Esophagus muscularis mucosa (tissue), 4 donors: ENCODE data around the gene TWIST1. TPM values are rescaled to one million over a fixed set of nuclear protein-coding genes. Genes with fewer than 3 reads are reported as not detected.

Source experiments
- DNase-seq: peaks from one replicate; pipeline ENCODE4 v3.0.0-alpha.2; 2017; ENCODE audit errors: extremely low spot score
- H3K27ac ChIP-seq, 4 donors: fragments of 200-600 bp; sonication (generic); replicated peaks in 1 of 4; 1 replicate in 3 of 4; 2 replicates in 1 of 4; pipeline ENCODE4 v1.5.1; 2016 to 2019; ENCODE audit warnings: mild to moderate bottlenecking in 1 of 4
- H3K27me3 ChIP-seq, 4 donors: fragments of 200-600 bp; sonication (generic); one replicate each; pipeline versions ENCODE4 v1.5.1 to v1.6.0; 2016 to 2019
- H3K36me3 ChIP-seq, 4 donors: fragments of 200-600 bp; sonication (generic); one replicate each; pipeline ENCODE4 v1.5.1; 2016 to 2019
- H3K4me1 ChIP-seq, 4 donors: fragments of 200-600 bp; sonication (generic); one replicate each; pipeline ENCODE4 v1.5.1; 2016 to 2019
- H3K4me3 ChIP-seq, 4 donors: fragments of 200-600 bp; sonication (generic); 1 replicate in 2 of 4; 2 replicates in 2 of 4; pipeline ENCODE4 v1.5.1; 2016 to 2019; ENCODE audit warnings: mild to moderate bottlenecking in 4 of 4, moderate library complexity in 1 of 4
- H3K9me3 ChIP-seq, 4 donors: fragments of 200-600 bp; sonication (generic); 1 replicate in 3 of 4; 2 replicates in 1 of 4; pipeline ENCODE4 v1.5.1; 2016 to 2019
- CTCF ChIP-seq, 3 experiments: fragments of 200-600 bp in 2 of 3; fragments of 450-650 bp in 1 of 3; sonication (generic) in 2 of 3; IDR thresholded peaks; one replicate each; pipeline ENCODE4 v1.5.1; 2017 to 2019; ENCODE audit warnings: antibody characterized with exemption in 3 of 3, mild to moderate bottlenecking in 2 of 3, moderate library complexity in 1 of 3
- EP300 ChIP-seq: sonication (generic); formaldehyde crosslinking; IDR thresholded peaks from one replicate; pipeline ENCODE4 v1.6.1; 2017; ENCODE audit warnings: antibody characterized with exemption
- POLR2A ChIP-seq: fragments of 450-650 bp; IDR thresholded peaks from one replicate; pipeline ENCODE4 v1.6.1; 2017; ENCODE audit warnings: antibody characterized with exemption, moderate library complexity, mild to moderate bottlenecking, low read depth
- POLR2AphosphoS5 ChIP-seq, 2 donors: sonication (generic); formaldehyde crosslinking; IDR thresholded peaks; one replicate each; pipeline ENCODE4 v1.6.1; 2017; ENCODE audit warnings: antibody characterized with exemption in 2 of 2
- WGBS: methylation state at CpG from one replicate; pipeline ENCODE4 v1.1.5; 2018; 5-methylcytosine and 5-hydroxymethylcytosine counted together
- intact Hi-C: fragments of 100-400 bp; cut with DNase I; formaldehyde crosslinking; loops from one replicate; pipeline ENCODE4 v1.15.1; 2023
- total RNA-seq, 4 donors: library from RNA; depleted of rRNA; stranded (reverse); fragments of >200 nt; gene quantifications; one replicate each; pipeline versions ENCODE4 v1.1.0 to v1.2.1, GENCODE V29; 2016

The TWIST1 gene
- total RNA-seq, 4 donors from 2014 or later = 15.6 to 18.3 (median 16.1) TPM

- Histone ChIP-seq H3K4me3 (no peak overlapping the region), H3K4me1 (no peaks in the 10 kb centered on the region), H3K27me3 (no peaks in the 10 kb centered on the region), H3K27ac (no peak overlapping the region), H3K9me3 (no peaks in the 10 kb centered on the region), H3K36me3 (no peaks in the 10 kb centered on the region)
- no peak for DNase-seq
- no peak for TF ChIP-seq CTCF (IDR thresholded peaks at IDR 0.05)
- TF ChIP-seq POLR2AphosphoS5 (IDR thresholded peaks at IDR 0.05) = no peak
- TF ChIP-seq EP300 = no peak
- TF ChIP-seq POLR2A = no peak
- 90% methylated on average over 1 of the region's 1 CpG for whole genome bisulfite sequencing
- intact Hi-C loops = no loop called here
Observed at GRCh38 chr7:19094138-19094537, 23.3 kb downstream of the TWIST1 start.

DNA sequence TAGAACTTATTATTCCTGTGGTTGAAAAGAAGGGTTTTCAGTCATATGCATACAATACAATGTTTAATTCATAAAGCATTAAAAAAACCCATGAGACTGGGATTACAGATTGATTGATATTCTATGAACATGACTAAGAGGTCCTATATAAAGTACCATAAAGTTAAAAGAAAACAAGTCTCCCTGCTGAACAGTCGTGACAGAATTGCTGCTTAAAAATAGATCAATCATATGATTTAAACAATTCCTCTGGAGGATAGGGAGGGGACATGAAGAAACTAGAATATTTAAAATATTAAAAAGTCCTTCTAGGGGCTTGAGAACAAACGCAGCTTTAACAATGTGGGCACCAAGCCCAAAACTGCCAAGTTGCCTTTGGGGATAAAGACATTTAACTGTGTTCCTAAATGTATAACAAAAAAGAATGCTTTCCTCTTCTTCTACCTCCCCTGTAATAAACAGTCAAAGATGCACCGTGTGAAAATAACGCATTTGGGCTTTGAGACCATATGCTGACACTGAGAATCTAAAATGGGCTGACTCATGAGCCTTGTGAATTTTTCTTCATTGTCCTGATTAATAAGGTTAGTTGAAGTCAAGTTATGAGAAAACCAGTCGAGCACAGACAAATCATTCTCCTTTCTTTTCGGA is 25.8 kb downstream of the TWIST1 start:
- no peak overlapping the region for H3K27ac ChIP-seq
- TF ChIP-seq CTCF (IDR thresholded peaks at IDR 0.05) (no peak), POLR2AphosphoS5 (IDR thresholded peaks at IDR 0.05) (no peak), POLR2A (no peak), EP300 (no peak)

GRCh38 chr7:19090526-19090925 is 26.9 kb downstream of the TWIST1 start:
- TF ChIP-seq EP300 (no peak), POLR2AphosphoS5 (IDR thresholded peaks at IDR 0.05) (no peak), POLR2A (no peak), CTCF (IDR thresholded peaks at IDR 0.05) (no peak)
- Histone ChIP-seq H3K36me3 (no peaks in the 10 kb centered on the region), H3K9me3 (no peaks in the 10 kb centered on the region), H3K27me3 (no peaks in the 10 kb centered on the region), H3K4me1 (no peaks in the 10 kb centered on the region), H3K4me3 (no peak overlapping the region), H3K27ac (no peak overlapping the region)
- WGBS = 85% methylated on average over 2 of the region's 2 CpGs
- intact Hi-C loops = no loop called here
- DNase-seq = no peak

More for the DNA sequence above, 25.8 kb downstream of the TWIST1 start:
- no peak for DNase-seq
- Histone ChIP-seq H3K36me3 (no peaks in the 10 kb centered on the region), H3K27me3 (no peaks in the 10 kb centered on the region), H3K9me3 (no peaks in the 10 kb centered on the region), H3K4me3 (no peak overlapping the region), H3K4me1 (no peaks in the 10 kb centered on the region)
- intact Hi-C loops = no loop called here
- WGBS = 66% methylated on average over 6 of the region's 6 CpGs

DNA sequence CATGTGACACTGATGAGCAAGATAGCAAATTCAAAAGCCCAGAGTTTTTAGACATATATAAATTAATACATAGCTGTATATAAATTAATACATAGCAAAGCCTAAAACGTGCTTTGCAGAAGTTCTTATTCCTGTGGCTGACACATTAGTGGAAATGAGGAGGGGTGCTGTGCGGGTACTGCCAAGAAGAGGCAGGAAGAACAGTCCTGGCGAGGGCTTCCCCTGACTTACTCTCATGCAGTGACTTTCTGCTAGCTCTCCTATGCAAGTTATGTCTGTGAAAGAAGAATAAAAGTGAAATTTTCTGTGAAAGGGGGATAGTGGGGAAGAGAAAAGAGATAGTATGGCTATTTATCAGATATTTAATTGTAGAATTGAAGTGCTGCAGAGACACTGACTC is 27.6 kb downstream of the TWIST1 start:
- Histone ChIP-seq H3K27me3 (no peaks in the 10 kb centered on the region), H3K27ac (no peak overlapping the region), H3K4me1 (no peaks in the 10 kb centered on the region), H3K36me3 (no peaks in the 10 kb centered on the region), H3K4me3 (no peak overlapping the region), H3K9me3 (no peaks in the 10 kb centered on the region)
- no peak for DNase-seq
- WGBS = 61% methylated on average over 3 of the region's 3 CpGs
- intact Hi-C loops = no loop called here
- TF ChIP-seq EP300 (no peak), POLR2A (no peak), POLR2AphosphoS5 (IDR thresholded peaks at IDR 0.05) (no peak), CTCF (IDR thresholded peaks at IDR 0.05) (no peak)

DNA sequence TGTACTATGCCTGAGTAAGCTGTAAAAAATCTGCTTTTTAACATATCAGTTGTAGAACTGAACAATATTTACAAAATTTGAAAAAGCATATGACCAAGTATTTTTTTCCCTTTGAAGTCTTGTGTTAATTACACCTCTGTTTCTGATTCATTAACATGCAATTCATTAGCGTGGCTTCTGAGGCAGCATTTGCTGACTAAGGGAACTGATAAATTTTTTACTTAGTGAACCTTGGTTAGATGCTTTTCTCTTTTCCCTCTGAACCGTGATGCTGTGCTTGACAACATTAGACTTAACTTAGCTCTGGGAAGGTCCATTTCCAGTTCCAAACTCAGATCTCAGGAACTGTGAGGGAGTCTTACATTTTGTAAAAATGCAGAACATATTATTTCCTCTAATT is 28.1 kb downstream of the TWIST1 start:
- Histone ChIP-seq H3K4me3 (no peak overlapping the region), H3K9me3 (no peaks in the 10 kb centered on the region), H3K27me3 (no peaks in the 10 kb centered on the region), H3K36me3 (no peaks in the 10 kb centered on the region), H3K27ac (no peak overlapping the region), H3K4me1 (no peaks in the 10 kb centered on the region)
- intact Hi-C loops = no loop called here
- TF ChIP-seq EP300 = no peak
- no peak for TF ChIP-seq POLR2A
- no peak for TF ChIP-seq POLR2AphosphoS5 (IDR thresholded peaks at IDR 0.05)
- no peak for TF ChIP-seq CTCF (IDR thresholded peaks at IDR 0.05)
- 84% methylated on average over 2 of the region's 2 CpGs for WGBS
- DNase-seq = no peak
